Measurements from ENCODE around the gene HRC.
"Not testable (repeated sequence)": the region's sequence is repeated elsewhere in the genome, so short reads cannot be mapped to it uniquely, and the experiment has no call there.

The HRC gene

GRCh38 chr19:49132974-49133609, 22.1 kb downstream of the HRC start:
- DNase-seq, result no peak

DNA sequence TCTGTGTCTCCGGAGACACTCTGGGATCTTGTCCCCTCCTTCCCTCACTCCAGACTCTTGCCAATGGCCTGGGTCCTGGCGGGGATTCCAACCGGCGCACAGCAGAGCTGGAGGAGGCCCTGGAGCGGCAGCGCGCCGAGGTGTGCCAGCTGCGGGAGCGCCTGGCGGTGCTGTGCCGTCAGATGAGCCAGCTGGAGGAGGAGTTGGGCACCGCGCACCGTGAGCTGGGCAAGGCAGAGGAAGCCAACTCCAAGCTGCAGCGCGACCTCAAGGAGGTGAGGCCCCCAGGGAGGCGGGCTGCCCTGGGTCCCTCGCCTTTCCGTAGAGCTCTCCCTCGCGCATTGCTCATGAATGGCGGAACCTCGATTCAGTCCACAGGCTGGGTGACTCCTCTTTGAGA, 24.9 kb downstream of the HRC start:
- DNase-seq, result no peak

DNA sequence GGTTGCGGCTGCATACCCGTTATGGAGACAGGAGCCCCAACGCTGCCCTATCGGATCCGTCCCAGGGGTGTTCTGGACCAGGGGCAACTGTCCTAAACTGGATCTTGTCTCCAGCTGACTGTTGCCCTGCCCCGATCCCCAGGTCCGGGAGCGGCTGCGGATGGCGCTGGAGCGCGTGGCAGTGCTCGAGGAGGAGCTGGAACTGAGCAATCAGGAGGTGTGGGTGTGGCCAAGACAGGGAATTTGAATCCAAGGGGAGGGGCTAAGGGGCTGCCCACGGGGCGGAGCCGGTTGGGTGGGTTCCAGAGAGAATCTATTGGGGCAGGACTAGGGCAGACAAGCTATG, 26.0 kb downstream of the HRC start:
- DNase-seq, result no peak

DNA sequence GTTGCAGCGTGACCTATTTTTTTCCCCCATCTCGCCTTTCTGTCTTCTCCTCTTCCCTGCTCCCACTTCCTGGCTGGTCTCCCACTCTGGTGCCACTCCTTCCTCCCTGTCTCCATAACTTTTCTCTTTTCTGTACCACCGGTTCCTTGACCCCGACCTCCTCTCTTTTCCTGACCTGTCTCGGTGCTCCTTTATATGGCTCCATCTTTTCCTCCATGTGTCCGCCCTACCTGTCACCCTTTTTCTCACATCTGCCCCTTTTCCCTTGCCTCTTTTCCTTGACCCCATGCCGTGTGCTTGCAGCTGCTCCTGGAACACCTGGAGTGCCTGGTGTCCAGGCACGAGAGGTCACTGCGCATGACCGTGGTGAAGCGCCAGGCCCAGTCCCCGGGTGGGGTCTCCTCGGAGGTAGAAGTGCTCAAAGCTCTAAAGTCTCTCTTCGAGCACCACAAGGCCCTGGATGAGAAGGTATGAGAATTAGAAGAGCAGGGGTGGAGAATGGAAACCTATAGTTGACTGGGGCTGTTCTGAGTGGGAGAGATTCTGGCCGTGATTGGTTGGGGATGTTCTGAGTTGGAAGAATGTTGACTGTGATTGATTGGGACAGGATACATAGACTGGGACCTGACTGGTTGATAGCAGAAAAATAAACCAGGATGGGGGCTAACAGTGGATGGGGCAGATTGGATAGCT, 26.5 kb downstream of the HRC start:
- DNase-seq, result no peak

DNA sequence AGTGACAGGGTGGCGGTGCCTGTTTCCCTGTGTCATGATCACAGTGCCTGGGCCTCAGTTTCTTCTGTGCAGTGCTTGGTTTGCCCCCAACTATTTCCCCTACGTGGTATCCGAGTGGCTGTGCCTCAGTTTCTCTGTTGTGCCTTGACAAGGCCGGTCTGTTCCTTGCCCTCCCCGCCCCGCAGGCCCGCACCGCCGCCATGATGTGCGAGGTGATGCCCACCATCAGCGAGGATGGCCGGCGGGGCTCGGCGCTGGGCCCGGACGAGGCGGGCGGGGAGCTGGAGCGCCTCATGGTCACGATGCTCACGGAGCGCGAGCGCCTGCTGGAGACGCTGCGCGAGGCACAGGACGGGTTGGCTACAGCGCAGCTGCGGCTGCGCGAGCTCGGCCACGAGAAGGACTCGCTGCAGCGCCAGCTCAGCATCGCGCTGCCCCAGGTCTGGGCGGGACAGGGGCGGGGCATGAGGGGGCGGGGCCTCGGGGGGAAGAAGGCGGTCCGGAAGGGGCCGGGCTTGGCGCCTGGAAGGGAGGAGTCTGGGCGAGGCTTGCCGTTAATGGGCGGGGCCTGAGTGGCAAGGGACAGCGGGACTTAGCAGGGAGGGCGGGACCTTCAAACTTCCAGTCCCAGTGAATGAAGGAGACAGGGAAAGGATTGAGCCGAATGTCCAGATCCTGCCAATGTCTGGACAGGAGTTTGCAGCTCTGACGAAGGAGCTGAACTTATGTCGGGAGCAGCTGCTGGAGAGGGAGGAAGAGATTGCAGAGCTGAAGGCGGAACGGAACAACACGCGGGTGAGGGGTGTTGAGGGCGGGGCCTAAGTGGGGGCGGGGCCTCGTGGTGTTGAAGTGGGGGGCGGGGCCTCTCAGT, 27.3 kb downstream of the HRC start:
- DNase-seq, result peak; percentile 91

DNA sequence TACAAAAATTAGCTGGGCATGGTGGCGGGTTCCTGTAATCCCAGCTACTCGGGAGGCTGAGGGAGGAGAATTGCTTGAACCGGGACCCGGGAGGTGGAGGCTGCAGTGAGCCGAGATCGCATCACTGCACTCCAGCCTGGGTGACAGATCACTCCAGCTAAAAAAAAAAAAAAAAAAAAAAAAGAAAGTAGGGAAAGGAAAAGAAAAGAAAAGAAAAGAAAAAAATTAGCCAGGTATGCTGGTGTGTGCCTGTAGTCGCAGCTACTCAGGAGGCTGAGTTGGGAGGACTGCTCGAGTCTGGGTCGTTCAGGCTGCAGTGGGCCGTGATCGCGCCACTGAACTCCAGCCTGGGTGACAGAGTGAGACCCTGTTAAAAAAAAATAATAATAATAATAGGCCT, 28.0 kb downstream of the HRC start:
- DNase-seq, result not testable (repeated sequence)

GRCh38 chr19:49126575-49126974, 28.6 kb downstream of the HRC start:
- no peak for DNase-seq

DNA sequence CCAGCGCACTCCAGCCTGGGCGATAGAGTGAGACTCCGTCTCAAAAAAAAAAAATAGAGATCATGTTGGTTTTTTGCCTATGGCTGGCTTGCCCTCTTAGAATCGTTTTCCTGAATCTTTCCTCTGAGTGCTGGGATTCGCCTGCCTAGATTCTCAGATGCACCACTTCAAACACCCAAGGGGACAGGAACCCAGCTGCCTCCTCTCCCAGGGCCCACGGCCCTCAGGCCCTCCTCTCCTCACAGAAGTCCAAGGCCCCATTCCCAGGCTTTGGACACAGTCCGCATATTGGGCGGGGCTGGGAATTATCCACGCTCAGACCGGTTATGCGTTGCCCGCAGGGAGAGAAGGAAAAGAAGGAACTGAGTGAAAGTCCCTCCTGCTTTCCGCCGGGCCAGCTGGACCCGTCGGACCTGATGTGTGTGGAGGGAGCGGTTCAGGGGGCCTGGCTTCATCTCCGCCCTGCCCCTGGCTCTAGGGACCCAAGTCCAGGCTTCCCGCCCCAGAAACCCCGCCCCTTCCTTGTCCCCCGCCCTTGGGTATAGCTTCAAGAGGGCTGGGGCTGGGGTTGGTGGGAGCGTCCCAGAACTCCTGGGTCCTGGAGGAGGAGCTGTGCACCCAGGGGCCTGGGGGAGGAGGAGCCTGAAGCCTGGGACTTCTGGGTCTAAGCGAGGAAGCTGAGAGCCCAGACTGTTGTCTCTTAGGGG, 30.0 kb downstream of the HRC start:
- DNase-seq, result no peak

GRCh38 chr19:49123285-49123684, 31.9 kb downstream of the HRC start:
- DNase-seq, result not testable (repeated sequence)

GRCh38 chr19:49121841-49122240, 33.4 kb downstream of the HRC start:
- DNase-seq, result not testable (repeated sequence)

DNA sequence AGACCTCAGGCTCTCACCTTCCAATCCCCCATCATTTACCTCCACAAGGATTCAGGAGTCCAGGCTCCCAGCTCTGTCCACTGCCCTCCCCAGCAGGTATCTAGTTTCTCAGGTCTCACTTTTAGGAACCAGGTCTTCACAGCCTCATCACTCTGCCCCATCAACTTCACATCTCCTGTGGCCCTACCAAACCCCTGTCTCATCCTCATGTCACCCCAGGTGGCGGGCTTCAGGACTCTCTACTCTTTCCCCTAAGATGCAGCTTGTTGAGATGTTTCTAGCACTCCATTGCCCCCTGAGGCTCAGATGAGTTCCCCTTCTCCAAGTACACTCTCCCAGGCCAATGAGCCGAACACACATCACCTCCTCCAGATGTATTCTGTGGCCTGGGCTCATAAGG, 34.3 kb downstream of the HRC start:
- no peak for DNase-seq

GRCh38 chr19:49120325-49120683, 34.9 kb downstream of the HRC start:
- DNase-seq, result no peak

GRCh38 chr19:49119411-49120324, 35.5 kb downstream of the HRC start, which contains the start of gene PPFIA3:
PPFIA3 (plus strand) TSS chr19:49119544; CDS start chr19:49127874, 8,330 bp downstream.
- DNase-seq, result no peak

- peak; percentile 81 for DNase-seq
These were observed 36.4 kb downstream of the HRC start, which contains the start of gene C19orf73 for GRCh38 chr19:49118565-49119410. C19orf73 (minus strand) TSS chr19:49119143; CDS start chr19:49119022, 121 bp downstream.

DNA sequence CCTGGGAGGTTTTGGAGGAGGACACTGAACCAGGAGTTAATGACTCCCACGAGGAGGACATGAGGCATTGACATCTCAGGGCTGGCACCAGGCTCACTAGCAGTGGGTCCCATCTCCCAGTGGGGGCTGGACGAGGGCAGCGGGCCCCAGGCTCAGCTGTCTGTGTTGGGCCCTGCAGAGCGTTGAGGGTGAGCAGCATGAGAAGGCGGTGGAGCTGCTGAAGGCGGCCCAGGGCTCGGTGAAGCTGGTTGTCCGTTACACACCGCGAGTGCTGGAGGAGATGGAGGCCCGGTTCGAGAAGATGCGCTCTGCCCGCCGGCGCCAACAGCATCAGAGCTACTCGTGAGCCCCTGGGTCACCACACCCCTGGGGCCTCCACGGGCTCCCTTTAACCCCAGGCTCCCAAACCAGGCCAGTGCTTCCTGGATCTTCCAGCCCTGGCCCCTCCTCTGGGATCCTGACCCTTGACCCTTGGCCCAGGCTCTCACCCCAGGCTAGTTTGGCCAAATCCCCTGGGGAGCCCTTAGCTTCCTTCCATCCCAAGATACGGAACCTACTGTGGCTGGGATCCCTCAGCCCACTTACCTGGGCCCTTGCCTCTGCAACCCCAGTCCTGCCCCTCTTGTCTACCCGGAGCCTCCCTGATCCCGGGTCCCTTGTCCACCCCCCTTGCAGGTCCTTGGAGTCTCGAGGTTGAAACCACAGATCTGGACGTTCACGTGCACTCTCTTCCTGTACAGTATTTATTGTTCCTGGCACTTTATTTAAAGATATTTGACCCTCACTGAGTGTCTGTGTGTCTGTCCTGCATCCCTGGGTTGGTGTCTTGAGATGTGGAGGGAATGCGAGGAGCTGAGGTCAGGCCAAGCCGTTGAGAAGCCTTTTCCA, 37.3 kb downstream of the HRC start:
- DNase-seq, result no peak

DNA sequence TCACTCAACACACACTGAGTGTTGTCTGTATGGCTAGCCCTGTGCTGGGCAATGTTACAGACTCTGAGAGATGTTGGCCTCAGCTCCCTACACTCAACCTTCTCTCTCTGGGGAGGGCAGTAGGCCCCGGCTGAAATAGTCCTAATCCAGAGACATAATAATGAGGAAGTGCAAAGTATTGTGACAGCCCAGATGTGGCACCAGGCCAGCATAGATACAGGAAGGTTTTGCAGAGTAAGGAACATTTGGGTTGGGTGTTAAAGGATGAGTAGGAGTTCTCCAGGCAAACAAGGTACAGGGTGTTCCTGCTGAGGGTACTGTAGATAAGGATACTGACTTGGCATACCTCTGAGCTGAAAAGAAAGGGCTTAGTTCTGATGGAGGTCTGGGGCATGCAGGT, 38.7 kb downstream of the HRC start:
- DNase-seq, result no peak

DNA sequence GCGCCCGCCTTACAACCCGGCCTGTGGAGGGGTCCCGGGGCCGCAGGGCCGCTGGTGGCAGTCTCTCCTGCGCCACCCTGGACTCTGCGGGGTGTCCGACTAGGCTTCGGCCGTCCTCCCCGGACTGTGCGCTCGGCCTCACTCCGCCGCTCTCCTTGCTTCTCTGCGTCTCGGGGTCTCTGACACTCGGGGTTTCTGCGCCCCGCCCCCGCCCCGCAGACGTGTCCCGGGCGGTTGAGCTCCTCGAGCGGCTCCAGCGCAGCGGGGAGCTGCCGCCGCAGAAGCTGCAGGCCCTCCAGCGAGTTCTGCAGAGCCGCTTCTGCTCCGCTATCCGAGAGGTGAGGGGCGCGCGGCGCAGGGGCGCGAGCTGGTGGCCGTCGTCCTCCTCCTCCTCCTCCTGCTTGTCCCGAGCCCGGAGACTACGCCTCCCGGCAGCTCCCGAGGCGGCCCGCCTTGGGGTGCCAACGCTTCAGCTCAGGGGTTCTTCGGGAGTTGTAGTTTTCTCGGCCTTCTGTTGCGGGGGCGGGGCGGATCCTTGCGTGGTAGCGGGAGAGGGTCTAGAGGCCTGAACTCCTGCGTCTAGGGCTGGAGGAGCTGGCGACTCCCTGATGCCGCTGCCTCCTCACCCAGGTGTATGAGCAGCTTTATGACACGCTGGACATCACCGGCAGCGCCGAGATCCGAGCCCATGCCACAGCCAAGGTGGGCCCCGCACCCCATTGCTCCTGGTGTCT, 40.4 kb downstream of the HRC start:
- peak; percentile 39 for DNase-seq

- peak; percentile 59 for DNase-seq
These were observed 41.2 kb downstream of the HRC start, which contains the start of gene LIN7B for GRCh38 chr19:49113762-49114629. LIN7B (plus strand) TSS chr19:49114370; CDS start chr19:49114405, 35 bp downstream.

Measured in NCI-H1694 (cell line).